Neutrophil (primary cell): Measurements from ENCODE around the gene PPP1R1B.

Experiments
- H3K27ac ChIP-seq: fragments of 200-600 bp; sonication (generic); 2 replicates; pipeline ENCODE4 v1.5.1; 2016; ENCODE audit warnings: mild to moderate bottlenecking, moderate library complexity
- H3K27me3 ChIP-seq: fragments of 200-600 bp; sonication (generic); 2 replicates; pipeline ENCODE4 v1.6.0; 2016; ENCODE audit warnings: mild to moderate bottlenecking
- H3K36me3 ChIP-seq: fragments of 200-600 bp; sonication (generic); 2 replicates; pipeline ENCODE4 v1.5.1; 2017
- H3K4me1 ChIP-seq, 2 experiments: fragments of 200-600 bp in 1 of 2; sonication (generic) in 1 of 2; 1 replicate in 1 of 2; 2 replicates in 1 of 2; pipeline versions ENCODE4 v1.5.1 to v1.6.1; 2013 to 2016; ENCODE audit warnings: low read depth in 1 of 2, low read length in 1 of 2, mild to moderate bottlenecking in 1 of 2, moderate library complexity in 1 of 2; ENCODE audit not compliant: control insufficient read depth in 1 of 2, insufficient read depth in 1 of 2
- H3K4me3 ChIP-seq, 2 experiments: fragments of 200-600 bp in 1 of 2; sonication (generic) in 1 of 2; 1 replicate in 1 of 2; 2 replicates in 1 of 2; pipeline ENCODE4 v1.5.1; 2013 to 2016; ENCODE audit warnings: low read depth in 1 of 2, low read length in 1 of 2, mild to moderate bottlenecking in 1 of 2, moderate library complexity in 1 of 2
- H3K9me3 ChIP-seq: fragments of 200-600 bp; sonication (generic); 2 replicates; pipeline ENCODE4 v1.5.1; 2016
- CTCF ChIP-seq: fragments of 200-600 bp; sonication (generic); IDR thresholded peaks from 2 replicates; pipeline ENCODE4 v1.5.1; 2016; ENCODE audit warnings: antibody characterized with exemption

The PPP1R1B gene

GRCh38 chr17:39602533-39603303 is 24.0 kb upstream of the PPP1R1B start:
- TF ChIP-seq CTCF: no peak
- H3K4me1 ChIP-seq: peaks cover 0 to 4% of the 10 kb centered on the region in 2 experiments
- H3K9me3 ChIP-seq: no peaks in the 10 kb centered on the region

GRCh38 chr17:39603304-39604016 is 23.3 kb upstream of the PPP1R1B start:
- TF ChIP-seq CTCF: no peak
- Histone ChIP-seq H3K27ac (no peak overlapping the region), H3K9me3 (no peaks in the 10 kb centered on the region), H3K27me3 (peaks cover 100% of the 10 kb centered on the region), H3K36me3 (no peaks in the 10 kb centered on the region), H3K4me1 (peaks cover 0 to 4% of the 10 kb centered on the region in 2 experiments), H3K4me3 (no peak overlapping the region)

More at GRCh38 chr17:39602533-39603303, 24.0 kb upstream of the PPP1R1B start:
- Histone ChIP-seq H3K36me3 (no peaks in the 10 kb centered on the region), H3K27ac (no peak overlapping the region), H3K4me3 (no peak overlapping the region), H3K27me3 (peaks cover 100% of the 10 kb centered on the region)

GRCh38 chr17:39604911-39605491 is 21.8 kb upstream of the PPP1R1B start:
- Histone ChIP-seq H3K27ac (no peak overlapping the region), H3K27me3 (peaks cover 100% of the 10 kb centered on the region), H3K36me3 (no peaks in the 10 kb centered on the region), H3K4me1 (peaks cover 0 to 4% of the 10 kb centered on the region in 2 experiments), H3K4me3 (no peak overlapping the region), H3K9me3 (no peaks in the 10 kb centered on the region)
- TF ChIP-seq CTCF: no peak

- no peak overlapping the region for H3K27ac ChIP-seq
- H3K27me3 ChIP-seq: peaks cover 100% of the 10 kb centered on the region
- H3K4me3 ChIP-seq: no peak overlapping the region
These were observed 21.0 kb upstream of the PPP1R1B start for GRCh38 chr17:39605492-39606433.

More at GRCh38 chr17:39605492-39606433, 21.0 kb upstream of the PPP1R1B start:
- no peaks in the 10 kb centered on the region for H3K36me3 ChIP-seq
- no peak for TF ChIP-seq CTCF
- H3K9me3 ChIP-seq: no peaks in the 10 kb centered on the region
- peaks cover 0 to 4% of the 10 kb centered on the region in 2 experiments for H3K4me1 ChIP-seq
